GM13977 (cell line): ENCODE results near the gene MINDY4.

Source experiments
- DNase-seq: peaks from one replicate; pipeline ENCODE4 v3.0.0; 2012; ENCODE audit warnings: low spot score
- in situ Hi-C: fragments of 300-500 bp; cut with MboI; formaldehyde crosslinking; loops from one replicate; pipeline ENCODE4 v1.12.0; 2022; ENCODE audit warnings: low sequenced_read_pairs, low pct_unique_long_range_greater_than_20kb, mixed read lengths, inconsistent platforms; ENCODE audit not compliant: unreplicated experiment
- TF ChIP-seq, protein P1 (sequence below): IDR thresholded peaks from 2 replicates; pipeline ENCODE4 v1.5.1; 2012; ENCODE audit warnings: mild to moderate bottlenecking, control low read depth; ENCODE audit not compliant: insufficient read depth; ENCODE audit errors: extremely low read depth, missing control alignments

Gene MINDY4

DNA sequence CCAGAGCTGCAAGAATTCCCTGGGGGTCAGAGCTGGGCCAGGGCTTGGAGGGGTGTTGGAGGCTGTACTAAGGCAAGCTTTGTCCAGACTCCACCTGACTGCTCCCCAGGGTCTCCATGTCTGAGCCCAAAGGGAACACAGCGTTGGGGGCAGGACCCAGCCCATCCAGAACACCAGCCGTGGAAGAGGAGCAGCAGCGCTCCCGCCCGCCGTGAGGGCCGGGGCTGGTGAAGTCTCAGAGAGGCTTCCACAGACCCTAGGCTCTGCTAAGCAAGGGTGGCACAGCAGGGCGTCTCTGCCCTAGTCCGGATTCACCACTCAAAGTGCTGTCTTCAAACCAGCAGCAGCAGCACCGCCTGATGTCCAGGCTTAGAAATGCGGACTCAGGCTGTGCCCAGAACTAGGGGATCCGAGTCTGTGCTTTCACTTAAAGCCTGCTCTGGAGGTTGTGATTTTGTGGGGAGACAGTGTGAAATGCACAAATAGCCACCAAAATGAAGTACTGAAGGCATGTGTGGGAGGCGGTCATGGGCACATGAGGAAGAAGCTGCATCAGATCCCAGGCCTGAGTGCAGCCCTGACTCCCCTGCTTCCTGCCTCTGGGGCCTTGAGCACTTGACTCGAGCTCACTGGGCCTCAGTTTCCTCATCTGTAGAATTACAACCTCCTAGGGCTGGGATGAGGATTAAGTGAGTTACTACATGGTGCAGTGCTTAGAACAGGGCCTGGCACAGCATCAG lies 123.8 kb downstream of the MINDY4 start:
- TF ChIP-seq, protein P1, sequence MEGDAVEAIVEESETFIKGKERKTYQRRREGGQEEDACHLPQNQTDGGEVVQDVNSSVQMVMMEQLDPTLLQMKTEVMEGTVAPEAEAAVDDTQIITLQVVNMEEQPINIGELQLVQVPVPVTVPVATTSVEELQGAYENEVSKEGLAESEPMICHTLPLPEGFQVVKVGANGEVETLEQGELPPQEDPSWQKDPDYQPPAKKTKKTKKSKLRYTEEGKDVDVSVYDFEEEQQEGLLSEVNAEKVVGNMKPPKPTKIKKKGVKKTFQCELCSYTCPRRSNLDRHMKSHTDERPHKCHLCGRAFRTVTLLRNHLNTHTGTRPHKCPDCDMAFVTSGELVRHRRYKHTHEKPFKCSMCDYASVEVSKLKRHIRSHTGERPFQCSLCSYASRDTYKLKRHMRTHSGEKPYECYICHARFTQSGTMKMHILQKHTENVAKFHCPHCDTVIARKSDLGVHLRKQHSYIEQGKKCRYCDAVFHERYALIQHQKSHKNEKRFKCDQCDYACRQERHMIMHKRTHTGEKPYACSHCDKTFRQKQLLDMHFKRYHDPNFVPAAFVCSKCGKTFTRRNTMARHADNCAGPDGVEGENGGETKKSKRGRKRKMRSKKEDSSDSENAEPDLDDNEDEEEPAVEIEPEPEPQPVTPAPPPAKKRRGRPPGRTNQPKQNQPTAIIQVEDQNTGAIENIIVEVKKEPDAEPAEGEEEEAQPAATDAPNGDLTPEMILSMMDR, result no peak
- in situ Hi-C loops, result no loop called here
- DNase-seq, result no peak

DNA sequence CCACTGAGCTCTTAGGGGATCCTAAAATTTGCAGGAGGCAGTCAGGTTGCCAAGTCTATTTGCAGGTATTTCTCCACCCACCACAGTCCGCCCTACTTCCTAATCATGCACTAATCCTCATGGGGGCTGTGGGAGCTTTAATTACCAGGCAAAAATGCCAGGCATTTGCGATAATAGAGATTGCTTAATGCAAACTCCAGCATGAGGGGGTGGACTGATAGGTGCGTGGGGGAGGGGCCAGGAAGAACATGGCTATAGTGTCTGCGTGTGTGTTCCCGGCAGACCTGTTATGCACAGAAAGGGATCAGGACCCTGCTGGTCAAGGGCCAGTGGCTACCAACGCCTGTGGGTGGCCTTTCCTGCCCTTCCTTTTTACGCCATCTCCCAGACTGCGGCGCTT lies 124.8 kb downstream of the MINDY4 start:
- TF ChIP-seq, protein P1, result no peak
- in situ Hi-C loops, result no loop called here
- no peak for DNase-seq

DNA sequence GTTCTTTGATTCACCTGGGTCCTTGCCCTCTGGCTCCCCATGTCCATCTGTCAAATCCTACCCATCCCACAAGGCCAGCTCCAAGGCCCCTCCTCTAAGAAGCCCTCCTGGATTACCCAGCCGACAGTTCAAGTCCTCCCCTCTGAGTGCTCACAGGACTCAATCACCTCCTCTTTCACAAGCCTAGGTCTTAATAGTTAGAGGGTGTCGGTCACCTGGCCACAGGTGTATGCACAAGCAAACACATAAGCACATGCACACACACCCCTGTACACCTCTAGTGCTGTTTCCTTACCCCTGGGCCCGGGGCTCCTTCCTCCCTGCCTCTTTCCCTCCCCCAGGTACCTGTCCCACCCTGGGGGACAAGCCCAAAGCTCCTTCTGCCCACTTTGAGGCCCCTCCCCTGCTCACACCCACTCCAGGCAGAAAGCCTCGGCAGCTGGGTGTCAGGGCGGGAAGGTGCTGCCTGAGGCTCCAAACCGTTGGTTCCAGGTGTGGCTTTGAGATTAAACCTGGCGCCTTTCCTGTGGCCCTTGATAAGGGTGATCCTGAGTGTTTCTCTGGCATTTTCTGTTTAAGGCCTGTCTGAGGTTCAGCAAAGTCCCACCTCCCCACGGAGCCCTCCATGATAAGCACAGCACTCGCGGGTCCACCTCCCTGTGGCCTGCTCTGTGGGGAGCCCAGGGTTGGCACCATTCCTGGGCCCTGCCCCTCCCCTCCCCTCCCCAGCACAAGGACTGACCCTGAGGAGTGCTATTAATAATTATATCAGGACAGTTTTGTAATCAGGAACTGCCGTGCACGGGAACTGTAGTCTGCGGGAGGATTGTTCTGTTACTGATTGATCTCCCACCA lies 125.8 kb downstream of the MINDY4 start:
- in situ Hi-C loops, result no loop called here
- no peak for DNase-seq
- TF ChIP-seq, protein P1, result no peak

DNA sequence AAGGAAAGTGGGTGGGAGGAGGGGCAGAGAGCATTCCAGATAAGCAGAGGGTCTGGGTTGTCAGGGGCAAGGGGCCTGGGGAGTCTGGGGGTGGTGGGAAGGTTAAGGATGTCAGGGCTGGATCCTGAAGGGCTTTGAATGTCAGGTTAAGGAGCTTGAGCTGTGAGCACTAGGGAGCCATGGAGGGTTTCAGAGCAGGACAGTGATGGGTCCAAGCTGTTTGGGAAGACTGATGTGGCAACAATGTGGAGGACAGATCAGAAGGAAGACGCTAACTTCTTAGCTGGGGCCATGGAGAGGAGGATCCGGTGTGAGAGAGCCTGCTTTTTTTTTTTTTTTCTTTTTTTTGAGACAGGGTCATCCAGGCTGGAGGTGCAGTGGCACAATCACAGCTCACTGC lies 126.6 kb downstream of the MINDY4 start:
- TF ChIP-seq, protein P1, result no peak
- in situ Hi-C loops, result no loop called here
- DNase-seq, result no peak

DNA sequence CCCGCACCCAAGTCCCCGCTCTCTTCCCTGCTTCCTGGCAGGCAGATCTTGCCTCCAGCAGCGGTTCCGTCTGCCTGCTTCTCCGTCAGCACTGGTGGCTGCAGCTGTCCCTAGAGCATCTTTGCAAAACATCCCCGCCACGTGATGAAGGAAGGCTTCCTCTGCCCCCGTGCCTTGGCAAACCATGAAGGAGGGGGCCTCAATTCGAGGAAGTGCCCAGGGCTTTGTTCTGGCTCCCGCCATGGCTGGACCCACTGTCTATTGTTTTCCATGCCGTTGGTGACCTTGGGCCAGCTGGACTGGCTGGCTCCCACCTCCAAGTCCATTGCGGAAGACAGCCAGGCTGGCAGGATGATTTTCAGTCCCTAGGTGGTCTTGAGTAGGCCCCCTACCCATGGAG lies 127.2 kb downstream of the MINDY4 start:
- in situ Hi-C loops, result no loop called here
- TF ChIP-seq, protein P1, result no peak

DNA sequence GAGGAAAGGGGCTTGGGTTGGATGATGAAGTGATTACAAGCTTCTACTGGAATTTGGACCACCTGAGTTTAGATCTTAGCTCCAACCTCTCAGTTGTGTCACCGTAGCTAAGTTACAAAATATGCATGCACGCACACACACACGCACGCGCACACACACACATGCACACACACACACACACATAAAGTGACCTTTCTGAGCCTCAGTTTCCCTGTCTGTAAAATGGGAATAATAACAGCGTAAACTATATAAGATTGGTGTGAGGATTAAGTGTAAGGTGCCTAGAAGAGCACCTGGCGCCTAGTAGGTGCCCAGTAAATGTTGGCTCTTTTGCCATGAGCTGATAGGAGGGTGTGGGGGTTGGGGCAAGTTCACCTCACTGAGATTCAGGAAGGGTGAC lies 127.8 kb downstream of the MINDY4 start:
- DNase-seq, result no peak
- in situ Hi-C loops, result no loop called here
- TF ChIP-seq, protein P1, result no peak

More for the DNA sequence above, 127.2 kb downstream of the MINDY4 start:
- DNase-seq, result no peak
